ENCODE results near the gene SCN2B. TPM values are rescaled to one million over a fixed set of nuclear protein-coding genes. Genes with fewer than 3 reads are reported as not detected.

SCN2B gene
- total RNA-seq, 1 donor from 2014 or later, result 0.49 TPM

GRCh38 chr11:118135796-118136165, 40.7 kb downstream of the SCN2B start:
- no peak for TF ChIP-seq POLR2A (IDR thresholded peaks at IDR 0.05)
- TF ChIP-seq, protein P1, sequence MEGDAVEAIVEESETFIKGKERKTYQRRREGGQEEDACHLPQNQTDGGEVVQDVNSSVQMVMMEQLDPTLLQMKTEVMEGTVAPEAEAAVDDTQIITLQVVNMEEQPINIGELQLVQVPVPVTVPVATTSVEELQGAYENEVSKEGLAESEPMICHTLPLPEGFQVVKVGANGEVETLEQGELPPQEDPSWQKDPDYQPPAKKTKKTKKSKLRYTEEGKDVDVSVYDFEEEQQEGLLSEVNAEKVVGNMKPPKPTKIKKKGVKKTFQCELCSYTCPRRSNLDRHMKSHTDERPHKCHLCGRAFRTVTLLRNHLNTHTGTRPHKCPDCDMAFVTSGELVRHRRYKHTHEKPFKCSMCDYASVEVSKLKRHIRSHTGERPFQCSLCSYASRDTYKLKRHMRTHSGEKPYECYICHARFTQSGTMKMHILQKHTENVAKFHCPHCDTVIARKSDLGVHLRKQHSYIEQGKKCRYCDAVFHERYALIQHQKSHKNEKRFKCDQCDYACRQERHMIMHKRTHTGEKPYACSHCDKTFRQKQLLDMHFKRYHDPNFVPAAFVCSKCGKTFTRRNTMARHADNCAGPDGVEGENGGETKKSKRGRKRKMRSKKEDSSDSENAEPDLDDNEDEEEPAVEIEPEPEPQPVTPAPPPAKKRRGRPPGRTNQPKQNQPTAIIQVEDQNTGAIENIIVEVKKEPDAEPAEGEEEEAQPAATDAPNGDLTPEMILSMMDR (IDR thresholded peaks at IDR 0.05), result no peak
- TF ChIP-seq POLR2AphosphoS5 (IDR thresholded peaks at IDR 0.05; ENCODE audit: insufficient read depth in 1 of 2, low read depth in 1 of 2), result no peak
- H3K4me1 ChIP-seq, result no peaks in the 10 kb centered on the region
- no peak for DNase-seq (ENCODE audit: extremely low spot score in 2 of 2)

DNA sequence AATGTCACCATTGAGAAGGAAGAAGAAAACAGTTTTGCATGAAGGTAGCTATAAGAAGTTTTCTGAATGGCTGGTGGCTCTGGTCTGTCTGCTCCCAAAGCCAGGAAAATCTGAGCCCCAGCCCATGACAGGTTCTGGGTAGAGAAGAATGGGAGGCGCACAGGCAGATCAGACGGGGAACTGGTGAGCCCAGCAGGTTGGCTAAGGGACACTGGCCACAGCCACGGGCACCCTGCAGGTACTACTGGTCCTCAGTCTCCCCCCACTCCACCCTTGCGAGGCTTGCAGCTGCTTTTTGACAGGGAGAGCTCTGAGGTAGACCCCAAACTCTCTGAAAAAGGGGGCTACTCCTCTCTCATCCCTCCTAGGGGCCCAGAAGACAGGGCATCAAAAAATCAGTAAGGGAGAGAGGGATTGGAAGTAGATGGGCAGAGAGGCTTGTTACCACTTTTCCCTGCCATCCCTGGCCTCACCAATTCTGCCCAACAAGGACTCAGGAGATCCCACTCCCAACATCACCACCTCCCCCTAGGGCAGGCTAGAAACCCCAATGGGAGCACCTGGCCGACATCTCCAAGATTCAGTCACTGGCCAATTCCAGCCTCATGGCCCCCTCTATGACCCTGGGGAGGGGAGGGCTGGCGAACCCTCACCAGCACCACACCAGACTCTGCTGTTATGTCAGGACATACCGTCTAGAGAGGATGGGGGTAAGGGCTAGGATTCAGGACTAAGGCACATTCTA, 41.2 kb downstream of the SCN2B start:
- Histone ChIP-seq H3K4me3 (no peak overlapping the region), H3K36me3 (no peaks in the 10 kb centered on the region), H3K4me1 (no peaks in the 10 kb centered on the region), H3K27ac (no peak overlapping the region), H3K9me3 (no peaks in the 10 kb centered on the region), H3K27me3 (no peaks in the 10 kb centered on the region)
- intact Hi-C loops (cut with DNase I), result no loop called here
- no peak for DNase-seq (ENCODE audit: extremely low spot score in 2 of 2)
- TF ChIP-seq POLR2A (IDR thresholded peaks at IDR 0.05) (no peak), POLR2AphosphoS5 (IDR thresholded peaks at IDR 0.05; ENCODE audit: insufficient read depth in 1 of 2, low read depth in 1 of 2) (no peak)
- TF ChIP-seq, protein P1 (IDR thresholded peaks at IDR 0.05), result no peak

More at GRCh38 chr11:118135796-118136165, 40.7 kb downstream of the SCN2B start:
- Histone ChIP-seq H3K27me3 (no peaks in the 10 kb centered on the region), H3K4me3 (no peak overlapping the region), H3K9me3 (no peaks in the 10 kb centered on the region), H3K27ac (no peak overlapping the region), H3K36me3 (no peaks in the 10 kb centered on the region)
- intact Hi-C loops (cut with DNase I), result no loop called here

DNA sequence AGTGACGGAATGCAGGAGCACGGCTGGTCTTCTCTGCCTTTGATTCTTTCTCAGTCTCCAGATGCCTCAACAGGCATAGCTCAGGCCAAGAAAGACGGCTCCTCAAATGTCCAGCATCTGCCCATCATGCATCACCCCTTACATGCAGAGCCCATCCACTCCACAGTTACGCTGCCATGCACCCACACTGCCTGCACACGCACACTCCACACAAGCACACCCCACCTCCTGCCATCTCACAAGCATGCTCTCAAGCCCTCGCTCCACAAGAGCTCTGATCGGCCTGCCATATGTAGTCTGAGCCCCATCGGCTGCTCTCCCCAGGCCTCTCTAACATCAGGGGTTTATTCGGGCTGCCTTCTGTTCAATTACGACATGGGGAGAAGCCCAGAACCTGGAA, 42.6 kb downstream of the SCN2B start:
- DNase-seq (ENCODE audit: extremely low spot score in 2 of 2), result no peak
- no peak overlapping the region for H3K27ac ChIP-seq
- H3K9me3 ChIP-seq, result no peaks in the 10 kb centered on the region
- intact Hi-C loops (cut with DNase I), result no loop called here
- no peak overlapping the region for H3K4me3 ChIP-seq
- no peak for TF ChIP-seq POLR2AphosphoS5 (IDR thresholded peaks at IDR 0.05; ENCODE audit: insufficient read depth in 1 of 2, low read depth in 1 of 2)
- no peak for TF ChIP-seq POLR2A (IDR thresholded peaks at IDR 0.05)
- TF ChIP-seq, protein P1 (IDR thresholded peaks at IDR 0.05), result no peak
- no peaks in the 10 kb centered on the region for H3K4me1 ChIP-seq
- H3K36me3 ChIP-seq, result no peaks in the 10 kb centered on the region
- no peaks in the 10 kb centered on the region for H3K27me3 ChIP-seq

GRCh38 chr11:118132385-118133151, 43.9 kb downstream of the SCN2B start:
- Histone ChIP-seq H3K27me3 (no peaks in the 10 kb centered on the region), H3K27ac (no peak overlapping the region), H3K4me1 (no peaks in the 10 kb centered on the region), H3K36me3 (no peaks in the 10 kb centered on the region), H3K4me3 (no peak overlapping the region), H3K9me3 (no peaks in the 10 kb centered on the region)
- no peak for DNase-seq (ENCODE audit: extremely low spot score in 2 of 2)
- TF ChIP-seq POLR2AphosphoS5 (IDR thresholded peaks at IDR 0.05; ENCODE audit: insufficient read depth in 1 of 2, low read depth in 1 of 2) (no peak), POLR2A (IDR thresholded peaks at IDR 0.05) (no peak)
- TF ChIP-seq, protein P1 (IDR thresholded peaks at IDR 0.05), result no peak
- intact Hi-C loops (cut with DNase I), result no loop called here

Data from vagina (tissue), 2 donors.